Testis (tissue), 3 donors: Measurements from ENCODE around the gene MAP2K5. TPM values are rescaled to one million over a fixed set of nuclear protein-coding genes. Genes with fewer than 3 reads are reported as not detected.

Experiments
- DNase-seq: peaks from one replicate; pipeline ENCODE4 v3.0.0-alpha.2; 2019
- H3K27ac ChIP-seq, 2 donors: fragments of 200-600 bp; sonication (generic); one replicate each; pipeline ENCODE4 v1.5.1; 2019
- H3K27me3 ChIP-seq: fragments of 200-600 bp; sonication (generic); one replicate; pipeline ENCODE4 v1.5.1; 2019
- H3K36me3 ChIP-seq: fragments of 200-600 bp; sonication (generic); one replicate; pipeline ENCODE4 v1.5.1; 2017; ENCODE audit warnings: low read depth; ENCODE audit errors: missing control alignments
- H3K4me1 ChIP-seq: fragments of 200-600 bp; sonication (generic); one replicate; pipeline ENCODE4 v1.5.1; 2019
- H3K4me3 ChIP-seq, 2 donors: fragments of 200-600 bp; sonication (generic); one replicate each; pipeline ENCODE4 v1.5.1; 2017 to 2019
- H3K9me3 ChIP-seq: fragments of 200-600 bp; sonication (generic); one replicate; pipeline ENCODE4 v1.5.1; 2017
- POLR2A ChIP-seq: fragments of 450-650 bp; IDR thresholded peaks from one replicate; pipeline ENCODE4 v1.6.1; 2017; ENCODE audit warnings: antibody characterized with exemption, mild to moderate bottlenecking, moderate library complexity
- WGBS, 2 donors: methylation state at CpG; one replicate each; pipeline ENCODE4 v1.1.5; 2018; 5-methylcytosine and 5-hydroxymethylcytosine counted together
- intact Hi-C: fragments of 100-400 bp; cut with DNase I; formaldehyde crosslinking; loops from one replicate; pipeline ENCODE4 v1.15.1; 2023; ENCODE audit warnings: low total_unique reads
- polyA plus RNA-seq: library from polyadenylated mRNA; stranded (reverse); fragments of 350-450 nt; fragmentation: Illumina TruSeq; extraction: RNeasy Lipid Tissue Mini Kit (QIAGEN cat#74804); gene quantifications from one replicate; pipeline ENCODE4 v1.2.3, GENCODE V29; 2014; ENCODE audit warnings: low read depth, low replicate concordance; ENCODE audit not compliant: insufficient read depth
- total RNA-seq, 2 donors: library from RNA; depleted of rRNA; stranded (reverse); fragments of >200 nt; gene quantifications; one replicate each; pipeline ENCODE4 v1.2.3, GENCODE V29; 2016
- TF ChIP-seq, protein P1 (sequence below), 3 experiments: fragments of 450-650 bp in 2 of 3; fragments of 200-600 bp in 1 of 3; sonication (generic) in 1 of 3; IDR thresholded peaks; one replicate each; pipeline ENCODE4 v1.5.1; 2016 to 2019; ENCODE audit warnings: antibody characterized with exemption in 3 of 3, mild to moderate bottlenecking in 2 of 3, moderate library complexity in 1 of 3

Gene MAP2K5
- total and polyA plus RNA-seq, 3 donors from 2014 or later = 28.0 to 34.3 (median 31.2) TPM

GRCh38 chr15:67807836-67808235 is 265.3 kb downstream of the MAP2K5 start:
- H3K27me3 ChIP-seq = no peaks in the 10 kb centered on the region
- no peak overlapping the region for H3K4me3 ChIP-seq
- DNase-seq = no peak
- TF ChIP-seq, protein P1, sequence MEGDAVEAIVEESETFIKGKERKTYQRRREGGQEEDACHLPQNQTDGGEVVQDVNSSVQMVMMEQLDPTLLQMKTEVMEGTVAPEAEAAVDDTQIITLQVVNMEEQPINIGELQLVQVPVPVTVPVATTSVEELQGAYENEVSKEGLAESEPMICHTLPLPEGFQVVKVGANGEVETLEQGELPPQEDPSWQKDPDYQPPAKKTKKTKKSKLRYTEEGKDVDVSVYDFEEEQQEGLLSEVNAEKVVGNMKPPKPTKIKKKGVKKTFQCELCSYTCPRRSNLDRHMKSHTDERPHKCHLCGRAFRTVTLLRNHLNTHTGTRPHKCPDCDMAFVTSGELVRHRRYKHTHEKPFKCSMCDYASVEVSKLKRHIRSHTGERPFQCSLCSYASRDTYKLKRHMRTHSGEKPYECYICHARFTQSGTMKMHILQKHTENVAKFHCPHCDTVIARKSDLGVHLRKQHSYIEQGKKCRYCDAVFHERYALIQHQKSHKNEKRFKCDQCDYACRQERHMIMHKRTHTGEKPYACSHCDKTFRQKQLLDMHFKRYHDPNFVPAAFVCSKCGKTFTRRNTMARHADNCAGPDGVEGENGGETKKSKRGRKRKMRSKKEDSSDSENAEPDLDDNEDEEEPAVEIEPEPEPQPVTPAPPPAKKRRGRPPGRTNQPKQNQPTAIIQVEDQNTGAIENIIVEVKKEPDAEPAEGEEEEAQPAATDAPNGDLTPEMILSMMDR (IDR thresholded peaks at IDR 0.05) = no peak
- no peak for TF ChIP-seq POLR2A
- no peaks in the 10 kb centered on the region for H3K9me3 ChIP-seq
- H3K4me1 ChIP-seq = peaks cover 7% of the 10 kb centered on the region
- 91 to 100% methylated on average over 4 to 7 of the region's 7 CpGs for WGBS, 2 donors
- H3K36me3 ChIP-seq = no peaks in the 10 kb centered on the region
- no peak overlapping the region for H3K27ac ChIP-seq
- intact Hi-C loops = no loop called here

GRCh38 chr15:67808821-67809220 is 266.3 kb downstream of the MAP2K5 start:
- Histone ChIP-seq H3K4me3 (no peak overlapping the region), H3K27ac (no peak overlapping the region), H3K4me1 (peaks cover 7% of the 10 kb centered on the region), H3K9me3 (no peaks in the 10 kb centered on the region), H3K27me3 (no peaks in the 10 kb centered on the region), H3K36me3 (no peaks in the 10 kb centered on the region)
- WGBS, 2 donors = 88 to 97% methylated on average over 7 of the region's 7 CpGs
- TF ChIP-seq, protein P1 (IDR thresholded peaks at IDR 0.05) = no peak
- no peak for TF ChIP-seq POLR2A
- DNase-seq = no peak
- intact Hi-C loops = no loop called here

GRCh38 chr15:67809441-67809840 is 266.9 kb downstream of the MAP2K5 start:
- 82 to 96% methylated on average over 4 to 5 of the region's 5 CpGs for WGBS, 2 donors
- no peak for DNase-seq
- peaks cover 4% of the 10 kb centered on the region for H3K4me1 ChIP-seq
- no peak overlapping the region for H3K4me3 ChIP-seq
- H3K27me3 ChIP-seq = no peaks in the 10 kb centered on the region
- TF ChIP-seq POLR2A = no peak
- TF ChIP-seq, protein P1 (IDR thresholded peaks at IDR 0.05) = no peak
- no peak overlapping the region for H3K27ac ChIP-seq
- no peaks in the 10 kb centered on the region for H3K36me3 ChIP-seq
- intact Hi-C loops = no loop called here
- no peaks in the 10 kb centered on the region for H3K9me3 ChIP-seq

DNA sequence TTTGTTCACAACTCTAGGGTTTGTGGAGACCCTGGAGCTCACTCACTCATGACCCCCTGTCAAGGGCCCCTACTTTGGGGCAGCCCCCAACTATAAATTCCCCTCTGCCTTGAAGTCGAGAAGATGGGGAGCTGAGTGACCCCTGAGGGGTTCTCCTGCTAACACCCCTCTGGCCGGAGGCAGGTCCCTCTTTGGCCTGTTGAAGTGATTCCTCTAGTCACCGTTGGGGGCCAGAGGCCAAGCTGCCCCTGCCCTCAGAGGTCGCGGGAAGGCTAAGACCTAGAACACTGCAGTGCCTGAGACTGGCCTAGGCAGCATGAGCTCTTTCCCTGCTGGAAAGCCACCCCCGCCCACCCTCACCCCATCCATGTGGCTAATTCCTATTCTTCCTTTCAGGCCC is 267.4 kb downstream of the MAP2K5 start:
- Histone ChIP-seq H3K36me3 (no peaks in the 10 kb centered on the region), H3K27me3 (no peaks in the 10 kb centered on the region), H3K27ac (no peak overlapping the region), H3K4me1 (no peaks in the 10 kb centered on the region), H3K9me3 (no peaks in the 10 kb centered on the region), H3K4me3 (no peak overlapping the region)
- no peak for TF ChIP-seq POLR2A
- TF ChIP-seq, protein P1 (IDR thresholded peaks at IDR 0.05) = no peak
- no peak for DNase-seq
- WGBS, 2 donors = 65 to 86% methylated on average over 4 to 6 of the region's 6 CpGs
- intact Hi-C loops = no loop called here

DNA sequence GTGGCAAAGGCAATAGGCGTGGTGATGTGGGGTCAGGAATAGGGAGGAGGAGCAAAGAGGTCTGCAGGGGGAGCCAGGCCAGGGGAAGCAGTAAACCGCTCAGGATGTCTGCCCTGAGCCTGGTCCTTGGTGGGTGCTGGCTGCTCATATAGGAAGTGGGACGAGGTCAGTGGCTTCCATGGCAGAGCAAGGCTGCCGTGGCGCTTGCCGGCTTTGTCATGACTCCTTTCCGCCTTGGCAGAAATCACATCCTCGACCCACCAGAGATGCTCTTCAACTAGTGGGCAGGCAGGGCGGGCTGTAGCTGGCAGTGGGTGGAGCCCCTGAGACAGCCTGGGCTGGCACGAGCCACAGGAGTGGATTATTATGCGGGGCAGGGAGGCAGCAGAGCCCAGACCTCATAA is 269.7 kb downstream of the MAP2K5 start:
- WGBS, 2 donors = 78 to 83% methylated on average over 7 to 11 of the region's 11 CpGs
- no peaks in the 10 kb centered on the region for H3K4me1 ChIP-seq
- H3K9me3 ChIP-seq = no peaks in the 10 kb centered on the region
- DNase-seq = no peak
- no peak overlapping the region for H3K4me3 ChIP-seq
- H3K27ac ChIP-seq = no peak overlapping the region
- H3K27me3 ChIP-seq = no peaks in the 10 kb centered on the region
- no peak for TF ChIP-seq POLR2A
- TF ChIP-seq, protein P1 (IDR thresholded peaks at IDR 0.05) = no peak
- intact Hi-C loops = no loop called here
- H3K36me3 ChIP-seq = no peaks in the 10 kb centered on the region
